GM03348 (cell line): ENCODE measurements around the gene PC.
A peak's percentile ranks its signal among the peaks of the same experiment; 100 is the strongest.
"Not testable (repeated sequence)": the region's sequence is repeated elsewhere in the genome, so short reads cannot be mapped to it uniquely, and the experiment has no call there.

Experiments used
- DNase-seq: peaks from one replicate; pipeline ENCODE4 v3.0.0; 2012; ENCODE audit warnings: low spot score

Gene PC

DNA sequence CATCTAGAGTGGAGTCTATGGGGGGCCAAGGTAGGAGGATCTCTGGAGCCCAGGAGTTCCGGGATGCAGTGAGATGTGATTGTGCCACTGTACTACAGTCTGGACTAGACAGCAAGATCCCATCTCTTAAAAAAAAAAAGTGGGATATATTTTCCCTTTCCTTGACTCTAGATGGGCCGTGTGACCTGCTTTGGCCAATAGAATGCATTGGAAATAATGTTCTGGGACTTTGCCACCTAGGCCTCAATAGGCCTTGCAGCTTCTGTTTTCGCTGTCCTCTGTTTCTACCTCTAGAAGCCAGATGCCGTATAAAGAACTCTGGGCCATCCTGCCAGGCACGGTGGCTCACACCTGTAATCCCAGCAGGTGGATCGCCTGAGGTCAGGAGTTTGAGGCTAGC is 20.5 kb upstream of the PC start:
- no peak for DNase-seq

DNA sequence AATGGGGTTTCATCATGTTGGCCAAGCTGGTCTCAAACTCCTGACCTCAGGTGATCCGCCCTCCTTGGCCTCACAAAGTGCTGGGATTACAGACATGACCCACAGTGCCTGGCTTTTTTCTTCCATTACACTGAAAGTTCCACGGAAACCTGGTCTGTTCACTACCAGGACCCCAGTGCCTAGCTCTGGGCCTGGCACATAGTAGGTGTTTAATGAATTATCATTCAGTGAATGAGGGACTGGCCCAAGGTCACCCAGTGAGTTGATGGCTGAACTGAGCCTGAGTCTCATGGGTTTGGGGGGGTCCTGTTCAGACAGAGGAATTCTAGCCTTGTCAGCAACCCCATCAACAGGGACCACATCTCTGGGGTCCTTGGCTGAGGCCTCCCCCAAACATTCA is 20.0 kb upstream of the PC start:
- no peak for DNase-seq

DNA sequence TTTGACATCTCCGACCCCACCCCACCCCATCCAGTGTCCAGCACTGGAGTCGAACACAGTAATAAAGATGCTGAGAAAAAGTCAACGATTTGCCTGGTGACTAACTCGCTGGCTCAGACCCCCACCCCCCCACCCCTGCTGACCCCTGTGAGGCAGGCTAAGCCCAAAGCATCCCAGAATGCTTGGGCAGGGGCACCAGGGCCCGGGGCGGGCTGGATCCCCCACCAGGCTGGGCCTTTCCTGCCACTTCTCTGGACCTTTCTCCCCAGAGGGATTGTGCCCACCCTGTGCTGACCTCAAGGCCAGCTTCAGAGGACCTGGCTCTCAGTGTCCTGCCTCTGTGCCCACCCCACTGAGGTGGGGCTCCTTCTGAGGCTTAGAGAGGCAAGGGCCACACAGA is 18.7 kb upstream of the PC start:
- DNase-seq, result no peak

DNA sequence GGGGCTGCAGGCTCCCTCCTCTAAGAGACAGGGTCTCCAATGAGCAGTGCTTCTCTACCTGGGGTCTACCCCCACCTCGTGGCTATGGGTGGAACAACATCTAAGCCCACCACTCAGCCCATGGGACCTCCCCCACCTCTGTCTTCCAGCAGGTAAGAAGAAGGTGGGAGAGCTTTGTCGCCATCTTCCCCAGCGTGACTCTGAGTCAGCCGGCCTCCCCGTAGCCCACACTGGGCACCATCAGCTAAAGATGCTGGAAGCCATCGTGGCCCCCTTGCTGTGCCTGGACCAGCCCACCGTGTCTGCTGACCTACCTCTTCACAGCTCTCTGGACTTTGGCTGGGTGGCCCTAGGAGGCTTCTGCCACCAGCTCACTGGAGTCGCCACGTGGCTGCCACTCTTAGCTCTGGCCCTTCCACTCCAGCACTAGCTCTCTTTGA is 17.9 kb upstream of the PC start:
- DNase-seq, result peak; percentile 42

DNA sequence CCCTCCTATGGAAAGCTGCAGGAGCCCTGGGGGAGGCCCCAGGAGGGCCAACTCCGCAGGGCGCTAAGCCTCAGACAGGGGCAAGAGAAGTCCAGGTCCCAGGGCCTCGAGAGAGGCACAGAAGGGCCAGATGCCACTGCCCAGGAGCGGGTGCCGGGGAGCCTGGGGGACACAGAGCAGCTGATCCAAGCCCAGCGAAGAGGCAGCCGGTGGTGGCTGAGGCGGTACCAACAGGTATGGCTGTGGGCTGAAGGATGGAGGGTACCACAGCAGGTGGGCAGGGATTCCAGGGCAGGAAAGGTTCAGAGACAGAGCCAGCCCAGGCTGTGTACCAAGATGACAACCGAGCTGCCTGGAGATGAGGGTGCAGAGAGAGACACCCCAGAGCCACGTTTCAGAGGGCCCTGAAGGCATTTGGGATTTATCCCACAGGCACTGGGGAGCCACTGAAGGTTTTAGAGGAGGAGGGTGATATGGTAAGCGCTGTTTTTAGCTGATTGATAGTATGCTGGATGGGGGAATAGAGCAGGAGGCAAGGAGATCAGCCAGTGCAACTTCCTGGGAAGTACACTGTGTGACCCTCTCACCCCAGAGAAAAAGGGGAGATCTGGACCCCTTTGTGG is 17.3 kb upstream of the PC start:
- no peak for DNase-seq

DNA sequence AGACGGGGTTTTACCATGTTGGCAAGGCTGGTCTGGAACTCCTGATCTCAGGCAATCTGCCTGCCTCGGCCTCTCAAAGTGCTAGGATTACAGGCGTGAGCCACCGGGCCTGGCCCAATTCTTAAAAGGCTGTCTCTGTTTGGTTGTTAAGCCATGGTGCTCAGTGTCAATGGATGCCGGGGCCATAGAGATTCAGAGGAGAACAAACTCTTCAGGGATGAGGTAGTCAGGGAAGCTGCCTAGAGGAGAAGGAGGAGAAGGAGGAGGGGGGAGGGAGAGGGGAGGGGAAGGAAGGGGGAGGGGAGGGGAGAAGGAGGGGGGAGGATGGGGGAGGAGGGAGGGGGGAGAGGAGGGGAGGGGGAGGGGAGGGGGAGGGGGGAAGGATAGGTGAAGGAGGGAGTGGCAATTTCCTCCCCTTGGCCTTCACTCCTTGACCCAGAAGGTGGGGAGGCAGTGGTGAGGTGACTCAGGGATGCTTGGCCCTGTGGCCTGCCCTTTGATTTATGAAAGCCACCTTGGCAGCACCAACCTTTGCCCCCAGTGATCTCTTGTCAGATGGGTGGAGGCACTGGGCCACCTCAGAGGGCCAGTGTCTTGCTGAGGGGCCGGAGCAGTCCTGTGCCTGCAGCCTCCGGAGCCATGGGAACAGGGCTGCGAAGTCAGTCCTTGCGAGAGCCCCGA is 16.7 kb upstream of the PC start, which contains the start of gene C11orf86:
TSS of gene C11orf86 (plus strand) at position 581 of the 681 bp plus-strand sequence. CDS start at position 640, 59 bp downstream.
- DNase-seq, result no peak

DNA sequence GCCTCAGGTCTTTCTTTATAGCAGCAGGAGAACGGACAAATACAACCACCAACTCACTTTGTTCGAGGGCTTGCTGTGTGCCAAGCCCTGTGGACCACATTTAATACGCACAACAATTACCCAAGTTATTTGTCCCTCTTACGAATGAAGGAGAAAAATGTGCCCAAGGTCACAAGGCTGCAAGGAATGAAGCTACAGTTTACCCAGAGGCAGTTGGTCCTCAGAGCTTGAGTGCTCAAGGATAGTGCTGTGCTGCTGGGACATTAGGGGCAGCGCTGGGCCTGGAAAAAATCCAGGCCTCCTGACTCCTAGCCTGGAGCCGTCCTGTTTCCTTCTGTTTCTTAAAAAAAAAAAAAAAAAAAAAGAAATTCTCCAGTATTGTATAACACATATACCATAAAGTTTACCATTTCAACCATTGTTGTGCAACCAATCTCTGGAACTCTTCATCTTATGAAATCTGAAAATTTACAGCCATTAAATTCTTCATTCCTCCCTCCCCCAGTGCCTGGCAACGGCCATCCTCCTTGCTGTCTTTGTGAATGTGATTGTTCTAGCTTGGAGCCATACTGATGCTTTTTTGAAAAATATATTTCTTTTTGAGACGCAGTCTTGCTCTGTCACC is 15.9 kb upstream of the PC start:
- DNase-seq, result no peak

DNA sequence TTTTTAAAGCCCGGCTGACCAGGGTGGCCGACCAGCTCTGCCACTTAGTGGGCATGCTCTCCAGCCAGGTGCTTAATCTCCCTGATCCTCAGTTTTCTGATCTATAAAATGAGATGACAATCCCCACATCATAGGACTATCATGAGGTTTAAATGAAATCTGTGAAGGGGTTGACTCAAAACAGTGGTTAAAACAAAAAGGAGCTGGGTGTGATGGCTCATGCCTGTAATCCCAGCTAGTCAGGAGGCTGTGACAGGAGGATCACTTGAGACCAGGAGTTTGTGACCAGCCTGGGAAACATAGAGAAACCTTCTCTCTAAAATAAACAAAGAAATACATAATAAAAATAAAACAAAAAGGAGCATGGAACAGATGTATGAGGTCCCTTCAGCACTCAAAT is 13.3 kb upstream of the PC start:
- no peak for DNase-seq

DNA sequence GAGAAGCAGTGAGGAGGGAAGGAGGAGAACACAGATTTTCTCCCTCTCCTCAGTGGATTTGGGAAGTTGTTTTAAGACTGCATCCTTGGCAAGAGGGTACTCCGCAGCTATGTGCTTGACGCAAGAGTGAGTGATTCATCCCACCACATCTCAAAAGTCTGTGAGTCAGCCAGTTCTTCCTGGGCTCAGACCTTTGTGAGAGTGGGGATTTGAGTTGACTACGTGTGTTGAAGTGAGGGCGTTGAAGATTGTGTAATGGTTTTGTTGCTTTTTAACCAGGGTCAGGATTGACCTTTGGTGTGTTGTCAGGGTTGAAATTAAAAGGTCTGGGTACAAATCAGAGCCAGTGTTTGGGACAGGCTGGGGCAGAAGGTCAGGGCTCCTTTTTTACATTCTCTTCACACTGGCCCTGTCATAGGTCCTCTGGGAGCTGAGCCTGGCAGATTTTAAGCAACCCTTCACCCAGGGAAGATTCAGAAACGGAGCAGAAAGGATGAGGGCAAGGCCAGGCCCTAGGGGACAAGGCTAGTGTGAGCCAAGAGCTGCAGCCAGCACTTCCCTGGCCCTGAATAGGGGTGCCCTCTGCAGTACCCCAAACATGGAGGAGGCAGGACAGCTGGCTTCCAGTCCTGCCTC is 12.7 kb upstream of the PC start:
- peak; percentile 89 for DNase-seq

DNA sequence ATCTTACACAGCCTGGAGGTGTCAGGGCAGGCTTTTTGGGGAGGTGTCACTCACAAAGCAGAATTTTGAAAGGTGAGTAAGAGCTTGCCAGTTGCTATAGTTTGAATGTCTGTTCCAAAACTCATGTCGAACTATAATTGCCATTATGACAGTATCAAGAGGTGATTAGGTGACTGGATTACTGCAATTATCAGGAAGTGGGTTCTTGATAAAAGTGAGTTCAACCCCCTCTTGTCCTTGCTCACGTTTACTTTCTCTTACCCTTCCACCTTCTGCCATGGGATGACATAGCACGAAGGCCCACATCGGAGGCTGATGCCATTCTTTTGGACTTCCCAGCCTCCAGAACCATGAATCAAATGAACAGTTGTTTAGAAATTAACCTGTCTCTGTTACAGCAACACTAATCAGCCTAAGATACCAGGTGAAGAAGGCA is 12.2 kb upstream of the PC start:
- no peak for DNase-seq

DNA sequence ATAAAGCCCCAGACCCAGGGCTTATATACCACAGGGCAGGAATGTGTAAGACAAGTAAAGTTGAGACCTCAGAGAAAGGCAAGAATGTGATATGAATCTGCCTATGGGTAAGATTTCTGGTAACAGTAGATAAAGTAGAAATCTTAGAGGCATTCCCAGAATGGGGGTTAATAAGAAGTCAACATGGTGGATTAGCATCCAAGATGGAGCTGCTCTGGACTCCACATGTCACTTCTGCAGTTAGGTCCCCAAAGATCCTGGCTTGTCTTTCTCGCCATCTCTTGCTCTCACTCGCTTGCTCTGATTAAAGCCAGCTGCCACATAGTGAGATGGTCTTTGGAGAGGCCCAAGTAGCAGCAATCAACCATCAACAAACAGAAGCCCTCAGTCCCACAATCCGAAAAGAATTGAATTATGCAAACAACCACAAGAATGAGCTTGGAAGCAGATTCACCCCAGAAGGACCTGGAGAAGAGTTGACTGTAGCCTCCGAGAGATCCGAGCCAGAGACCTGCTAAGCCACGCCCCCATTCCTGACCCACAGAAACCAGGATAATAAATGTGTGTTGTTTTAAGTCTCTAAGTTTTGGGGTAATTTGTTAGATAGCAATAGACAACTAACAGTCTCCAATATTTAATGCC is 11.5 kb upstream of the PC start:
- peak; percentile 81 for DNase-seq

DNA sequence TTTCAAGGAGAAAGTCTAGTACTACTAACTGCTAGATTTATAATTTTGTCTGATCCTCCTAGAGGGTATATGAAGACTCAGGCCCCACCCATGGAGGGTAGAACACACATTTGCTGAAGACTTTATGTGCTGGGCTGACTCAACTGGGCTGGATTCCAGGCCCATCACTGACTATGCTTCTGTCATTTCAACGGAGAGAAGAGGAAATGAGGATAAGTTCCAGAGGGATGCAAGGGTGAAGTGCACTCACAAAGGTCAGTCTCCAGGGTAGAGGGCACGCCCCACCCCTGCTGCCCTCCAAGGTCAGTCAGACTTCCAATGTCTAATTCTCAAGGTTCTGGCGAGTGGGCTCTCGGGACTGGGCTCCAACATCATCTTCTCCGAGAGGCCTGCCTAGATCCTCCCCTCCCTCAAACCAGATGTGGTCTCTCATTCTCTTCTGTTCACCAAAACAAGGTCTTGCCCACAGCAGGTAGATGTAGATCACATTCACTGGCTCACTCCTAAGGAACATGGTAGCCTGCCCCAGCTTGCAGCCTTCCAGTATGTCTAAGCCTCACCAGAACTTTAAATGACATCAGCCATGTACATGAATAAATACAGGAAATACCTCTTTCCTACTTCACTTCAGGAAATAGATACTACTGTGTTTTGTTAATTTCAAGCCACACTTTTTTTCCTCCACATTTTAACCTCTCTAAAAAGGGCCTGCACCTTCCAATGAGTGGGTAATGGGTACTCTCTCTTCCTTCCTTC is 9.7 kb upstream of the PC start:
- peak; percentile 71 for DNase-seq

DNA sequence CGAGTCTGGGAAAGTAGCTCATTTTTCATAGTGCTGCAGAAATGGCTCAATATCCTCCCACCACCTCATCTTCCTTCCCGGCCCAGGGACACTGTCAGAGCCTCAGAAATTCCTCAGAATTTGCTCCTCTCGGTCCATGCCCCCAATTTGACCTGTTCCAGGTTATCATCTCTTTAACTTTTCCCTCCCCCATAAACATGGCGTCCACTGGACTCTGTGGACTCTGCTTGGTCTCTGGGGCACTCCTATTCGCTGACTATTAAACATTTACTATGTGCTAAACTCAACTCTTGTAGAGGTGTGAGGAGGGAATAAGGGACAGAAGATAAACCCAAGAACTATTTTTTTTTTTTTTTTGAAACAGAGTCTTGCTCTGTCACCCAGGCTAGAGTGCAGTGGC is 8.2 kb upstream of the PC start:
- no peak for DNase-seq

DNA sequence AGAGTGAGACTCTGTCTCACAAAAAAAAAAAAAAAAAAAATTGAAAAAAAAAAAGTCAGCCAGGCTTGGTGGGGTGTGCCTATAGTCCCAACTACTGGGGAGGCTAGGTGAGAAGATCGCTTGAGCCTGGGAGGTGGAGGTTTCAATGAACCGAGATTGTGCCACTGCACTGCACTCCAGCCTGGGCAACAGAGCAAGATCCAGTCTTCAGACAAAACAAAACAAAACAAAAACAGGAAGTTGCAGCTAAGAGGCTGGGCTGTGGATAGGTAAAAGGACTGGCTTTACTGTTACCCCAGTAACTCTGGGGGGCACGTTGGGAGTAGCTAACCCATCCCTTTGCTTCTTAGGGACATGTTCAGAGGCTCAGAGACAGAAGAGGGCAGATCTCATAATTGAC is 6.3 kb upstream of the PC start:
- no peak for DNase-seq

DNA sequence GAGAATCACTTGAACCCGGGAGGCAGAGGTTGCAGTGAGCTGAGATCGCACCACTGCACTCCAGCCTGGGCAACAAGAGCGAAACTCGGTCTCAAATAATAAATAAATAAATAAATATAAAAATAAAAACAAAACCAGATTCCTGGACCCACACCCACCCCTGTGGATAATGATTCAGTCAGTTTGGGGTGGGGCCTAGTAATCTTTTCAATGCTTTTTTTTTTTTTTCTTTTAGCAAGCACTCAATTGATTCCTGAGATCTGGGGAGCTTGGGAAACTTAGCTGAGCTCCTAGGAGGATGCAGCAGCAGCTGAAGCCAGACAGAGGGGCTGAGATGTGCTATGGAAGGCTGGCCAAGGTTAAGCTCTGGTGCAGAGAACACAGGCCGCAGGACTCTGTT is 4.6 kb upstream of the PC start:
- no peak for DNase-seq

DNA sequence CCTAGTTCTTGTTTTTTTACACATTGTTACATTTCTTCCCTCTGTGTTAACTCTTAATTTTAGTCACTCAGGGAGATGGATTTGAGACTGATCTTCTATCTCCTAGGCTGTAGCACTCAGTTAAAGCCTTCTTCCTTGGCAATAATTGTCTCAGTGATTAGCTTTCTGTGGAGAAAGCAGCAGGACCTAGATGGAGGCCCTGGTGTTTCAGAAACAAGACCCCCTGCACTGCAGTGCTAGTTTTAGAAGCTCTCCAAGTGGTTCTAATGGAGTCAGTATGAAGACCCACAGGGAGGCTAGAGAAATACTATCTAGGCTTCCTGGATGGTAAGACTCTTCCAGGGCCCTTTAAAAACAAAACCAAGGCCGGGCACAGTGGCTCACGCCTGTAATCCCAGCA is 4.1 kb upstream of the PC start:
- no peak for DNase-seq

DNA sequence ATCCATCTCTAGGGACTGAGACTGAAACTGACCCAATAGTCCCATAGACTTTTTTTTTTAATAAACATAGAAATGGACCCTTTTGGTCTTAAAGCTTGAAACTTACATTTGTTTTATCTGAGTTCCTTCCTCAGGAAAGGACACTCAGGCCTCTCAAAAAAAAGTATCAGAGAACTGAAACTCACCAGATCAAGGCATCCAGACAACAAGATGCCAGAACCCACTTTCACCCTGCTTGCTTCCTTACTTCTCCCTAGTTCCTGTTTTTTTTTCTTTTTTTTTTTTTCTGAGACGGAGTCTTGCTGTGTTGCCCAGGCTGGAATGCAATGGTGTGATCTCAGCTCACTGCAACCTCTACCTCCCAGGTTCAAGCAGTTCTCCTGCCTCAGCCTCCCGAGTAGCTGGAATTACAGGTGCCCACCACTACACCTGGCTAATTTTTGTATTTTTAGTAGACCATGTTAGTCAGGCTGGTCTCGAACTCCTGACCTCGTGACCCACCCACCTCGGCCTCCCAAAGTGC is 3.6 kb upstream of the PC start:
- DNase-seq, result not testable (repeated sequence)

DNA sequence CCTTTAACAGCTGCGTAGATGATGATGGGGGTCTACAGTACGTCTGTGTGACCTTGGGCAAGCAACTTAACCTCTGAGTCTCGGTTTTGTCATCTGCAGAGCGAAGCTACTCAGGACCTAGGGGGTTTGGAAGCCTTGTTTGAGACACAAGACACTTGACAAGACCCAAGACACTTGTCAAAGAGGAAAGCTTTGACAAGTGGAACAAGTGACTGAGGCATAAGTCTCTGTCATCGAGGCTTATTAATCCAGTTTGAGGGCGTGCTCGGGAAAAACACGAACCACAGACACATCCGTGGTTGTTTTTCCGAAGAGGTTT is 732 bp upstream of the PC start:
- DNase-seq, result no peak

DNA sequence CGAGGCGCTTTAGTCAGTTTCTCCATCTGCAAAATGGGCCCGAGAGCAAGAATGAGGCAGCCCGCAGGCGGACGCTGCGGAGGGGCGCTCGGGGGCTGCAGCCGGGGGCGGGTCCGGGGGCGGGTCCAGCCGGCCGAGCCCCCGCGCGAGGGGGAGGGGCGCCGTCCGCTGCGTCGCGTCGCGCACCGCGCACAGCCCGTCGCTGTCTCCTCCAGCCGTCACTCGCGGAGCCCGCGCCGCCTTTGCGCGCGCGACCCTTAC is 282 bp downstream of the PC start:
- peak; percentile 80 for DNase-seq

DNA sequence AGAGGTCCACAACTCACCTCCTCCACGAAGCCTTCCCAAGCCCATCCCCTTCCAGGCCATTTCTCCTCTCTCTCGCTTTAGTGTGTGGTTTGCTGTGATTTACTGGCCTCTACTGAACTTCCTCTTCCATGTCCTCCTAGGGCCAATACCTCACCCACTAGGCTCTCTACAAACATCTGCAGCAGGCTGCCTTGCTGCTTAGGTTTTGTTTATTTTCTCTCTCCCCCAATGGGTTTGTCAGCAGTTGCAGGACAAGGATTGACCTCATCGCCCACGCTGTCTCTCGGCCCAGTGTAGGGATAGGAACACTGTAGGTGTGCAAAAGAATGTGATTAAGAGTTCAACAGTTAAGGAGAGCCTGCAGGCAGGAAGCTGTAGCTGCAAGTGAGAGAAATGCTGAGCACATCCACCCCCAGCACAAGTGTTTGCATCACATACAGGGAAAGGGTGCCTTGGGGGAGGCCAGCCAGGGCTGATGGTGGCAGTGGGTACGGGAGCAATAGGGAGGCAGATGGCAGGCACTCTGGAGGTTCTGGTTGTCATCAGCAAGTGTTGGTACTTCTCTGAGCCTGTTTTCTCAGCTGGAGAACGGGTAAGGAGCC is 1.4 kb downstream of the PC start:
- peak; percentile 58 for DNase-seq

DNA sequence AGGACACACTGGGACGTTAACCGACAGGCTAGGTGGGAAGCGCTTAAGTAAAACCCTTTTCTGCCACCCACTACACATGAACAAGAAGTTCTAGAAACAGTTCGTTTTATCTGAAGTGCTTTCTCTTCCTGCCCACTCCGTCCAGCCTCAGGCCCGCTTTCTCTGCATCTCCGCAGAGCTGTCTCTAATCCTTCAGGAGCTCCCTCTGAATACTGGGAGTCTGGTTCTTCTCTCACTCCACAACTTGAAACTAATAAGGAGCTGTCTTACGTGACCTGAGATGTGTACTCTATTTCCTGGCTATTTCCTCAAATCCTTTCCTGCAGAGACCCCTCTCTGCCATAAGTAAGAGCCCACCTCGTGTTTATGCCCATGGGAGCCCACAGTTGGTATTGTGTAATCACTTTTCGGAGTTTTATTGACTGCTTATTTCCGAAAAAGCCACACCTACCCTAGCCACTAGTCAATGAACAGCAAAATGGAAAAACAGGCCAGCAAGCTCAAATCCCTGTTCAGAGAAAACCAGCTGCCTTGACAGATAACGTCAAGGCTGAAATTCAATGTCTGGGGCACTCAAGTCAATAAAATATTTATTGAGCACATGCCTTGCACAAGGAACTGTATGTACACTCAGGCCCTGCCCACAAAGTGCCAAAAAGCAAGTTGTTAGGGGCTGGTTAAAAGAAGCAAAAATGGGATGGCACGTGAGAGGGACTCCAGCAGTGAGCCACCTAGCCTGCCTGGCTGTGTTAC is 4.9 kb downstream of the PC start:
- no peak for DNase-seq
